ENCODE measurements around the gene AK8.

DNA sequence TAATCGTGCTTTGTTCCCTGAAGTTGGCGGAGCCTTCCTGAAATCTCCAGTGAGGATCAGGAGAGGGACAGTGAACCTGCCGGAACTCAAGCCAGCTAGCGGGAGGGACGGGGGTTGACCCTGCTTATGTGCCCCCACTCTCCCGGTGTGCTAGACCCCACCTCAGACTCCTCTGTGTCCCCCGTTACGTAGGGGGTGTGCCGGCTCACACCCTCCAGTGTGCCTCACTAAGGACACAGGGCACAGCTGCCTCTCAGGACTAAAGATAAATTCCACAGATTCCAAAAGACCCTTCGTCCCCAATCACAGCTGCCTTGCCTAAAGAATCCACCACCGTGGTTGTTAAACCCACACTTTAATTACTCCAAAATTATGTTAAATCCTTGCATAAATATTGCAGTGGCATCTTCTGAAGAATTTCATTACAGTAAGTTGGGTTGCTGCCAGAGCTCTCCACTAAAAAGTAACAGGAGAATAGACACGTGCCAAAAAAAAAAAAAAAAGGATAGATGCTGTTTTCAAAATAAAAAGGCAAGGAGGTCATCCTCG is 134.1 kb downstream of the AK8 start:
- TF ChIP-seq, protein P1, sequence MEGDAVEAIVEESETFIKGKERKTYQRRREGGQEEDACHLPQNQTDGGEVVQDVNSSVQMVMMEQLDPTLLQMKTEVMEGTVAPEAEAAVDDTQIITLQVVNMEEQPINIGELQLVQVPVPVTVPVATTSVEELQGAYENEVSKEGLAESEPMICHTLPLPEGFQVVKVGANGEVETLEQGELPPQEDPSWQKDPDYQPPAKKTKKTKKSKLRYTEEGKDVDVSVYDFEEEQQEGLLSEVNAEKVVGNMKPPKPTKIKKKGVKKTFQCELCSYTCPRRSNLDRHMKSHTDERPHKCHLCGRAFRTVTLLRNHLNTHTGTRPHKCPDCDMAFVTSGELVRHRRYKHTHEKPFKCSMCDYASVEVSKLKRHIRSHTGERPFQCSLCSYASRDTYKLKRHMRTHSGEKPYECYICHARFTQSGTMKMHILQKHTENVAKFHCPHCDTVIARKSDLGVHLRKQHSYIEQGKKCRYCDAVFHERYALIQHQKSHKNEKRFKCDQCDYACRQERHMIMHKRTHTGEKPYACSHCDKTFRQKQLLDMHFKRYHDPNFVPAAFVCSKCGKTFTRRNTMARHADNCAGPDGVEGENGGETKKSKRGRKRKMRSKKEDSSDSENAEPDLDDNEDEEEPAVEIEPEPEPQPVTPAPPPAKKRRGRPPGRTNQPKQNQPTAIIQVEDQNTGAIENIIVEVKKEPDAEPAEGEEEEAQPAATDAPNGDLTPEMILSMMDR (IDR thresholded peaks at IDR 0.05) = no peak
- TF ChIP-seq POLR2AphosphoS5 (IDR thresholded peaks at IDR 0.05) = no peak
- TF ChIP-seq POLR2A (IDR thresholded peaks at IDR 0.05) = no peak

Data from transverse colon (tissue), 4 donors.